ENCODE measurements around the gene GABPB1.
A peak's percentile ranks its signal among the peaks of the same experiment; 100 is the strongest.
"Not testable (repeated sequence)": the region's sequence is repeated elsewhere in the genome, so short reads cannot be mapped to it uniquely, and the experiment has no call there.

Gene GABPB1

GRCh38 chr15:50354838-50355618 is at the start of gene GABPB1:
GABPB1 (minus strand) TSS chr15:50355198; CDS start chr15:50309798, 45,400 bp downstream.
- H2AFZ ChIP-seq (ENCODE audit: low read length), result peak within 1 kb of the TSS; percentile 91
- no peaks in the 10 kb centered on the region for H3K9me3 ChIP-seq (replicated peaks; ENCODE audit: insufficient read depth, low read length)
- DNase-seq, result peak; percentile 91
- peak within 1 kb of the TSS; percentile 96 for H3K4me3 ChIP-seq (ENCODE audit: low read length)
- peak within 1 kb of the TSS; percentile 99 for H3K9ac ChIP-seq (ENCODE audit: low read length)
- H4K20me1 ChIP-seq (ENCODE audit: insufficient read depth, low read length), result no peaks in the 10 kb centered on the region
- H3K27ac ChIP-seq (ENCODE audit: low read length), result peak within 1 kb of the TSS; percentile 95
- H3K27me3 ChIP-seq (replicated peaks; ENCODE audit: insufficient read depth, low read length), result no peaks in the 10 kb centered on the region
- H3K9me2 ChIP-seq (replicated peaks; ENCODE audit: insufficient read depth, low read length), result no peaks in the 10 kb centered on the region
- peaks cover 11% of the 10 kb centered on the region for H3K4me1 ChIP-seq (ENCODE audit: low read length)
- H3K4me2 ChIP-seq (ENCODE audit: low read depth, low read length), result peak within 1 kb of the TSS; percentile 85
- TF ChIP-seq EZH2phosphoT487 (IDR thresholded peaks at IDR 0.05; ENCODE audit: low read length) (no peak), CTCF (IDR thresholded peaks at IDR 0.05; ENCODE audit: low read length) (no peak), EZH2 (optimal IDR thresholded peaks at IDR 0.05; ENCODE audit: low read depth, low read length) (no peak)
- peaks cover 15% of the 10 kb centered on the region for H3F3A ChIP-seq (ENCODE audit: insufficient read depth, low read length)
- no peaks in the 10 kb centered on the region for H3K36me3 ChIP-seq (replicated peaks; ENCODE audit: insufficient read depth, low read length)
- H3K79me2 ChIP-seq (ENCODE audit: low read length), result peaks cover 81% of the 10 kb centered on the region

GRCh38 chr15:50391561-50391960 is 36.6 kb upstream of the GABPB1 start:
- not testable (repeated sequence) for H3K27ac ChIP-seq (ENCODE audit: low read length); H3K4me1 ChIP-seq (ENCODE audit: low read length); H2AFZ ChIP-seq (ENCODE audit: low read length); H4K20me1 ChIP-seq (ENCODE audit: insufficient read depth, low read length); H3K9me2 ChIP-seq (replicated peaks; ENCODE audit: insufficient read depth, low read length); DNase-seq; H3K27me3 ChIP-seq (replicated peaks; ENCODE audit: insufficient read depth, low read length); H3K79me2 ChIP-seq (ENCODE audit: low read length); H3K4me3 ChIP-seq (ENCODE audit: low read length); H3K9me3 ChIP-seq (replicated peaks; ENCODE audit: insufficient read depth, low read length); H3K36me3 ChIP-seq (replicated peaks; ENCODE audit: insufficient read depth, low read length); H3K4me2 ChIP-seq (ENCODE audit: low read depth, low read length); H3F3A ChIP-seq (ENCODE audit: insufficient read depth, low read length); H3K9ac ChIP-seq (ENCODE audit: low read length)

- Histone ChIP-seq H3K9ac (ENCODE audit: low read length) (no peak overlapping the region), H3K9me2 (replicated peaks; ENCODE audit: insufficient read depth, low read length) (no peaks in the 10 kb centered on the region), H3K27me3 (replicated peaks; ENCODE audit: insufficient read depth, low read length) (no peaks in the 10 kb centered on the region), H4K20me1 (ENCODE audit: insufficient read depth, low read length) (no peaks in the 10 kb centered on the region), H3K4me3 (ENCODE audit: low read length) (no peak overlapping the region), H3K79me2 (ENCODE audit: low read length) (no peaks in the 10 kb centered on the region), H3K4me2 (ENCODE audit: low read depth, low read length) (no peak overlapping the region), H2AFZ (ENCODE audit: low read length) (no peak overlapping the region), H3K4me1 (ENCODE audit: low read length) (no peaks in the 10 kb centered on the region), H3F3A (ENCODE audit: insufficient read depth, low read length) (no peaks in the 10 kb centered on the region), H3K27ac (ENCODE audit: low read length) (no peak overlapping the region), H3K36me3 (replicated peaks; ENCODE audit: insufficient read depth, low read length) (no peaks in the 10 kb centered on the region), H3K9me3 (replicated peaks; ENCODE audit: insufficient read depth, low read length) (no peaks in the 10 kb centered on the region)
- DNase-seq, result no peak
- TF ChIP-seq CTCF (IDR thresholded peaks at IDR 0.05; ENCODE audit: low read length) (no peak), EZH2 (optimal IDR thresholded peaks at IDR 0.05; ENCODE audit: low read depth, low read length) (no peak), EZH2phosphoT487 (IDR thresholded peaks at IDR 0.05; ENCODE audit: low read length) (no peak)
These were observed 35.7 kb upstream of the GABPB1 start for GRCh38 chr15:50390554-50391264.

- H3K36me3 ChIP-seq (replicated peaks; ENCODE audit: insufficient read depth, low read length); H2AFZ ChIP-seq (ENCODE audit: low read length); H3F3A ChIP-seq (ENCODE audit: insufficient read depth, low read length); DNase-seq; H3K4me2 ChIP-seq (ENCODE audit: low read depth, low read length); H4K20me1 ChIP-seq (ENCODE audit: insufficient read depth, low read length); H3K4me1 ChIP-seq (ENCODE audit: low read length); H3K9ac ChIP-seq (ENCODE audit: low read length); H3K9me3 ChIP-seq (replicated peaks; ENCODE audit: insufficient read depth, low read length); H3K4me3 ChIP-seq (ENCODE audit: low read length); H3K79me2 ChIP-seq (ENCODE audit: low read length); H3K27me3 ChIP-seq (replicated peaks; ENCODE audit: insufficient read depth, low read length); H3K27ac ChIP-seq (ENCODE audit: low read length); H3K9me2 ChIP-seq (replicated peaks; ENCODE audit: insufficient read depth, low read length): not testable (repeated sequence)
These were observed 27.4 kb upstream of the GABPB1 start for GRCh38 chr15:50382408-50382807.
